ENCODE measurements around the gene SBK2.
"Not testable (repeated sequence)": the region's sequence is repeated elsewhere in the genome, so short reads cannot be mapped to it uniquely, and the experiment has no call there.

The SBK2 gene

GRCh38 chr19:55536366-55536765, 567 bp downstream of the SBK2 start:
- in situ Hi-C loops (cut with MboI; ENCODE audit: low sequenced_read_pairs) = no loop called here

GRCh38 chr19:55535965-55536350, 975 bp downstream of the SBK2 start:
- in situ Hi-C loops (cut with MboI; ENCODE audit: low sequenced_read_pairs) = no loop called here

- in situ Hi-C loops (cut with MboI; ENCODE audit: low sequenced_read_pairs) = no loop called here
Observed at GRCh38 chr19:55535173-55535964, 1.6 kb downstream of the SBK2 start.

- in situ Hi-C loops (cut with MboI; ENCODE audit: low sequenced_read_pairs) = not testable (repeated sequence)
Observed at GRCh38 chr19:55534280-55534679, 2.7 kb downstream of the SBK2 start.

GRCh38 chr19:55530996-55531395, 5.9 kb downstream of the SBK2 start:
- in situ Hi-C loops (cut with MboI; ENCODE audit: low sequenced_read_pairs) = no loop called here

GRCh38 chr19:55529636-55530234, 7.2 kb downstream of the SBK2 start:
- in situ Hi-C loops (cut with MboI; ENCODE audit: low sequenced_read_pairs) = no loop called here

GRCh38 chr19:55528030-55528803, 8.7 kb downstream of the SBK2 start:
- in situ Hi-C loops (cut with MboI; ENCODE audit: low sequenced_read_pairs) = no loop called here

GRCh38 chr19:55527197-55528029, 9.5 kb downstream of the SBK2 start:
- in situ Hi-C loops (cut with MboI; ENCODE audit: low sequenced_read_pairs) = no loop called here

GRCh38 chr19:55526216-55527196, 10.4 kb downstream of the SBK2 start:
- in situ Hi-C loops (cut with MboI; ENCODE audit: low sequenced_read_pairs) = no loop called here

GRCh38 chr19:55525289-55526101, 11.4 kb downstream of the SBK2 start:
- in situ Hi-C loops (cut with MboI; ENCODE audit: low sequenced_read_pairs) = no loop called here

- in situ Hi-C loops (cut with MboI; ENCODE audit: low sequenced_read_pairs) = no loop called here
Observed at GRCh38 chr19:55520691-55521292, 16.1 kb downstream of the SBK2 start.

- in situ Hi-C loops (cut with MboI; ENCODE audit: low sequenced_read_pairs) = loop anchor here (10.0 kb wide), 1 partner anchor 105 kb away; the partner anchor contains the start of gene ZNF784
Observed at GRCh38 chr19:55519451-55520311, 17.3 kb downstream of the SBK2 start.

- in situ Hi-C loops (cut with MboI; ENCODE audit: low sequenced_read_pairs) = loop anchor here (10.0 kb wide), 1 partner anchor 108 kb away; the partner anchor contains the start of gene ZNF784
Observed at GRCh38 chr19:55516878-55517620, 19.9 kb downstream of the SBK2 start.

GRCh38 chr19:55508120-55508519, 28.8 kb downstream of the SBK2 start:
- in situ Hi-C loops (cut with MboI; ENCODE audit: low sequenced_read_pairs) = no loop called here

- in situ Hi-C loops (cut with MboI; ENCODE audit: low sequenced_read_pairs) = no loop called here
Observed at GRCh38 chr19:55504981-55505380, 32.0 kb downstream of the SBK2 start.

GRCh38 chr19:55504252-55504603, 32.7 kb downstream of the SBK2 start:
- in situ Hi-C loops (cut with MboI; ENCODE audit: low sequenced_read_pairs) = no loop called here
